Measurements from ENCODE around the gene TCOF1.
A peak's percentile ranks its signal among the peaks of the same experiment; 100 is the strongest.

Gene TCOF1

GRCh38 chr5:150395688-150395975, 38.1 kb downstream of the TCOF1 start:
- intact Hi-C loops (cut with micrococcal nuclease): loop anchor here (5.0 kb wide), 1 partner anchor 42 kb away; no protein-coding TSS in a partner anchor
- Mint-ChIP-seq H3K27me3 (no peaks in the 10 kb centered on the region), H3K4me1 (ENCODE audit: low read depth) (peaks cover 32% of the 10 kb centered on the region), H3K9me3 (no peaks in the 10 kb centered on the region), H3K36me3 (ENCODE audit: low read depth) (peaks cover 97% of the 10 kb centered on the region), H3K27ac (no peak overlapping the region), H3K4me3 (no peak overlapping the region)

DNA sequence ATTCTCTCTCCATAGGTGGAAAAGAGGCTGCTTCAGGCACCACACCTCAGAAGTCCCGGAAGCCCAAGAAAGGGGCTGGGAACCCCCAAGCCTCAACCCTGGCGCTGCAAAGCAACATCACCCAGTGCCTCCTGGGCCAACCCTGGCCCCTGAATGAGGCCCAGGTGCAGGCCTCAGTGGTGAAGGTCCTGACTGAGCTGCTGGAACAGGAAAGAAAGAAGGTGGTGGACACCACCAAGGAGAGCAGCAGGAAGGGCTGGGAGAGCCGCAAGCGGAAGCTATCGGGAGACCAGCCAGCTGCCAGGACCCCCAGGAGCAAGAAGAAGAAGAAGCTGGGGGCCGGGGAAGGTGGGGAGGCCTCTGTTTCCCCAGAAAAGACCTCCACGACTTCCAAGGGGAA, 38.8 kb downstream of the TCOF1 start:
- H3K9me3 Mint-ChIP-seq: no peaks in the 10 kb centered on the region

GRCh38 chr5:150397146-150397781, 39.8 kb downstream of the TCOF1 start:
- H3K4me3 Mint-ChIP-seq: no peak overlapping the region
- H3K27me3 Mint-ChIP-seq: no peaks in the 10 kb centered on the region
- peaks cover 97% of the 10 kb centered on the region for H3K36me3 Mint-ChIP-seq (ENCODE audit: low read depth)
- H3K27ac Mint-ChIP-seq: peak overlapping the region; percentile 99
- intact Hi-C loops (cut with micrococcal nuclease): loop anchor here (5.0 kb wide), 1 partner anchor 40 kb away; no protein-coding TSS in a partner anchor
- H3K4me1 Mint-ChIP-seq (ENCODE audit: low read depth): peaks cover 42% of the 10 kb centered on the region
- no peaks in the 10 kb centered on the region for H3K9me3 Mint-ChIP-seq

More for the DNA sequence above, 38.8 kb downstream of the TCOF1 start:
- peaks cover 34% of the 10 kb centered on the region for H3K4me1 Mint-ChIP-seq (ENCODE audit: low read depth)
- H3K27me3 Mint-ChIP-seq: no peaks in the 10 kb centered on the region
- intact Hi-C loops (cut with micrococcal nuclease): loop anchor here (5.0 kb wide), 1 partner anchor 41 kb away; no protein-coding TSS in a partner anchor
- H3K27ac Mint-ChIP-seq: peak overlapping the region; percentile 19
- H3K36me3 Mint-ChIP-seq (ENCODE audit: low read depth): peaks cover 97% of the 10 kb centered on the region
- no peak overlapping the region for H3K4me3 Mint-ChIP-seq

- intact Hi-C loops (cut with micrococcal nuclease): loop anchor here (5.0 kb wide), 1 partner anchor 39 kb away; no protein-coding TSS in a partner anchor
- H3K9me3 Mint-ChIP-seq: no peaks in the 10 kb centered on the region
- no peaks in the 10 kb centered on the region for H3K27me3 Mint-ChIP-seq
- peak overlapping the region; percentile 99 for H3K27ac Mint-ChIP-seq
- H3K4me3 Mint-ChIP-seq: no peak overlapping the region
- H3K36me3 Mint-ChIP-seq (ENCODE audit: low read depth): peaks cover 97% of the 10 kb centered on the region
- peaks cover 49% of the 10 kb centered on the region for H3K4me1 Mint-ChIP-seq (ENCODE audit: low read depth)
Measured at GRCh38 chr5:150397782-150398721, 40.6 kb downstream of the TCOF1 start.

DNA sequence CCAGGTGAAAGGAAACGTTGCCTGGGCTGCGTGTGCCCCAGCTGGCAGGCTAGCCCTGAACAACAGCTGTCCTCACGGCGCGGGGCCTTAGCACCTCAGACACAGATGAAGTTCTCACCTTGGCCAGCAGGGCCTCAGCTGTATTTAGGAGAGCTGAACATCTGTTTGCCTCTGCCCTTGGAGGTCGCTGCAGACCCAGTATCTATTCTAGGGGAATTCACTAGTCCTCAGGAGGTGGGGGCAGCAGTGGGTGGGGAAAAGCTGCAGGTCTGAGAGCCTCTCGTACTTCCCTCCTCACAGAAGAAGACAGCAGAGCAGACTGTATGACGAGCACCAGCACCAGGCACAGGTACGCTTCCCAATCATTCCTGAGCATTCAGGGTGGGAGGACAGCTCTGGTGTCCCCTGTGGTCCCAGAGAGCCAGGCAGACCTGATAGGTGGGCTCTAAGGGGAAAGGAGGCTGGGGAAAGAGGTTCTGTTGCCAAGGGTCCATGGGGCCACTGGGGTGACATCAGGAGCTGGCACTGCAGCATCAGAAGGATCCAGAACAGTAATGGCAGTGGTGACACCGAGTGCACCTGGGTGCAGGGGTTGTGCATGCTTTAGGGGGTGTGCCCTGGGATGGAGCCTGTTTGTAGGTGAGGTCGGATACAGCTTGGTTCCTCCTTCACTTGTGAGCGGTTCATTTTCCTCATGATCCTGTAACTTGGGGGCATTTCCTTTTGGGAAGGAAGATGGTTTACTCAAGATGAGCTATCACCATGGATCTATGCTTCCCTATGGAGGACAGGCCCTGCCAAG, 41.4 kb downstream of the TCOF1 start:
- Mint-ChIP-seq H3K27me3 (no peaks in the 10 kb centered on the region), H3K9me3 (no peaks in the 10 kb centered on the region), H3K27ac (peak overlapping the region; percentile 99), H3K36me3 (ENCODE audit: low read depth) (peaks cover 97% of the 10 kb centered on the region), H3K4me3 (no peak overlapping the region), H3K4me1 (ENCODE audit: low read depth) (peaks cover 49% of the 10 kb centered on the region)
- intact Hi-C loops (cut with micrococcal nuclease): loop anchor here (5.0 kb wide), 1 partner anchor 38 kb away; no protein-coding TSS in a partner anchor

- intact Hi-C loops (cut with micrococcal nuclease): loop anchor here (5.0 kb wide), 1 partner anchor 38 kb away; no protein-coding TSS in a partner anchor
- H3K4me3 Mint-ChIP-seq: no peak overlapping the region
- no peaks in the 10 kb centered on the region for H3K9me3 Mint-ChIP-seq
- peaks cover 49% of the 10 kb centered on the region for H3K4me1 Mint-ChIP-seq (ENCODE audit: low read depth)
- H3K27ac Mint-ChIP-seq: peak overlapping the region; percentile 99
- H3K27me3 Mint-ChIP-seq: no peaks in the 10 kb centered on the region
- peaks cover 97% of the 10 kb centered on the region for H3K36me3 Mint-ChIP-seq (ENCODE audit: low read depth)
Measured at GRCh38 chr5:150399524-150400211, 42.2 kb downstream of the TCOF1 start.

- intact Hi-C loops (cut with micrococcal nuclease): no loop called here
- no peaks in the 10 kb centered on the region for H3K9me3 Mint-ChIP-seq
- no peak overlapping the region for H3K4me3 Mint-ChIP-seq
- H3K36me3 Mint-ChIP-seq (ENCODE audit: low read depth): peaks cover 97% of the 10 kb centered on the region
- no peaks in the 10 kb centered on the region for H3K27me3 Mint-ChIP-seq
- H3K4me1 Mint-ChIP-seq (ENCODE audit: low read depth): peaks cover 55% of the 10 kb centered on the region
- H3K27ac Mint-ChIP-seq: peak overlapping the region; percentile 99
Measured at GRCh38 chr5:150400316-150401075, 43.0 kb downstream of the TCOF1 start.

DNA sequence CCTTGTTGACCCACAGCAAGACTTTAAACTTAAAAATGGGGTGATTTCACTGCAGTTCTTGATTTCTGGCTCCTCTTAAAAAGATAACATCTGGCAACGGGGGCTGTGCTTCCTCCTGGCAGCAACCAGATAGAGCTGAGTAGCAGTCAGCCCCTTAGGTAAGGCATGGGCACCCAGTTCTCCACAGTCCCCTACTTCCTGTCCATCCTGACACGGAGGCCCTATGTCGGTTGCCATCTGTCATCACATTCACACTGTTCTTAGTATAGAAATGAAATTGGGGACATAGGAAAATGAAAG, 43.5 kb downstream of the TCOF1 start:
- peaks cover 97% of the 10 kb centered on the region for H3K36me3 Mint-ChIP-seq (ENCODE audit: low read depth)
- no peak overlapping the region for H3K4me3 Mint-ChIP-seq
- H3K9me3 Mint-ChIP-seq: no peaks in the 10 kb centered on the region
- intact Hi-C loops (cut with micrococcal nuclease): no loop called here
- H3K27ac Mint-ChIP-seq: peak overlapping the region; percentile 99
- H3K4me1 Mint-ChIP-seq (ENCODE audit: low read depth): peaks cover 59% of the 10 kb centered on the region
- H3K27me3 Mint-ChIP-seq: no peaks in the 10 kb centered on the region

DNA sequence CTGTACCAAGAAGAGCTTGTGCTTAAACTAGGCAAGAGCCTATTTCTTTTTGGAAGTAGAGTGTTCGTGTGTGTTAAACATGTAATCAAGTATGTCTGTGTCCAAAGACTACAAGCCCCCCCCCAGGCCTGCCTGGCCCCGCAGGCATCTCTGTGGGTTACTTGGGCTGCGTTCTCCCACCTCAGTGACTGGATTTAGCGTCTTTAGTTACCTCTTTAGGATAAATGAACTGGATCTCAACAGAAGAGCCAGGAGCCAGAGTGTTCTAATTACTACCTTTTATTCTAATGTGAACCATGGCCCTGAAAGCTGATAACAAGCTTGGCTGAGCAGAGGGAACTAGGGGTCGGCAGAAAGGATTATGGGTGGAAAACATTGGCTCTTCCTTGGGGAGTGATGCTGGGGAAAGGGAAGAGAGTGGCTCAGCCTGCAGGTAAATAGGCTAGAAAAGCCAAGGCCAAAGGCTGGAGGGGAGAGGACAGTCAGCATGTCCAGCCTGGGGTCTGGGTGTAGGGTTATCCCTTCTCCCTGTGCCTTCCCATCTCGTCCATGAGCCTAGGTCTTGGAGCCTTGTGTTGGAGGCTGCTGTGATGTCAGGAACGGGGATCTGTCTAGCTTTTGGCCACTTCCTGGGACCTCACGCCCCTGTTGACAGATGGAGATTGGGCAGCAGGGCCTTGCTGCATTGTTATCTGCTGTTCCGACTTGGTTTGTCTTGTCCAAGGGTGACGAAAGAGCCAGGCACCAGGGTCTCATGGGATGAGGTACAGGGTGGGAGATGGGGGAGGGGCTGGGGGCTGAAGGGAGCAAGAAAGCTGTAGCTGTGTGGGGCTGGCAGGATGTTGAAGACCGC, 44.1 kb downstream of the TCOF1 start:
- no peaks in the 10 kb centered on the region for H3K9me3 Mint-ChIP-seq
- H3K27ac Mint-ChIP-seq: peak overlapping the region; percentile 99
- H3K4me3 Mint-ChIP-seq: no peak overlapping the region
- peaks cover 97% of the 10 kb centered on the region for H3K36me3 Mint-ChIP-seq (ENCODE audit: low read depth)
- intact Hi-C loops (cut with micrococcal nuclease): no loop called here
- no peaks in the 10 kb centered on the region for H3K27me3 Mint-ChIP-seq
- H3K4me1 Mint-ChIP-seq (ENCODE audit: low read depth): peaks cover 59% of the 10 kb centered on the region

GRCh38 chr5:150402229-150402773, 44.8 kb downstream of the TCOF1 start:
- intact Hi-C loops (cut with micrococcal nuclease): no loop called here
- Mint-ChIP-seq H3K4me1 (ENCODE audit: low read depth) (peaks cover 65% of the 10 kb centered on the region), H3K36me3 (ENCODE audit: low read depth) (peaks cover 97% of the 10 kb centered on the region), H3K4me3 (peak overlapping the region; percentile 50), H3K9me3 (no peaks in the 10 kb centered on the region), H3K27me3 (no peaks in the 10 kb centered on the region), H3K27ac (peak overlapping the region; percentile 99)

- intact Hi-C loops (cut with micrococcal nuclease): no loop called here
- peak overlapping the region; percentile 99 for H3K27ac Mint-ChIP-seq
Measured at GRCh38 chr5:150402901-150403342, 45.4 kb downstream of the TCOF1 start.

DNA sequence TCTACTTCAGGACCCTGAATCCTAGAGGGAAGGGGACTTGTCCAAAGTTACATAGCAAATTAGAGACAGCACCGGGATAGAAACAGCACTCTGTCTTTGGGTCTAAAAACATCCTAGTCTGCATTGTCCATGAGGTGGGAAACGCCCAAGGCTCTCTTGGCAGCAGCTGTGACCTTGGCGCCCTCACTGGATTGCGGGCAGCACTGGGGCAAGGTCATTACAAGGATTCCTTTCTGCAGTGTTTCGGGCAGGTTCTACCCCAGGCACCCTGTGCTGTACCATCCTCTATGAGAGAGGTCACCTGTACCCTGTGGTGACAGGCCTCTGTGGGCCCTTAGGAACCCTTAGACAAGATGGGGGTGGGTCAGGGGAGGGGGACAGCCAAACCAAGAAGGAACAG, 46.6 kb downstream of the TCOF1 start:
- intact Hi-C loops (cut with micrococcal nuclease): no loop called here
- H3K4me3 Mint-ChIP-seq: no peak overlapping the region
- peaks cover 99% of the 10 kb centered on the region for H3K36me3 Mint-ChIP-seq (ENCODE audit: low read depth)
- no peaks in the 10 kb centered on the region for H3K9me3 Mint-ChIP-seq
- H3K4me1 Mint-ChIP-seq (ENCODE audit: low read depth): peaks cover 69% of the 10 kb centered on the region
- H3K27me3 Mint-ChIP-seq: no peaks in the 10 kb centered on the region
- H3K27ac Mint-ChIP-seq: peak overlapping the region; percentile 99

More at GRCh38 chr5:150402901-150403342, 45.4 kb downstream of the TCOF1 start:
- Mint-ChIP-seq H3K36me3 (ENCODE audit: low read depth) (peaks cover 99% of the 10 kb centered on the region), H3K4me1 (ENCODE audit: low read depth) (peaks cover 67% of the 10 kb centered on the region), H3K4me3 (peak overlapping the region; percentile 50), H3K9me3 (no peaks in the 10 kb centered on the region), H3K27me3 (no peaks in the 10 kb centered on the region)

Measured in dendritic cell treated with granulocyte-macrophage colony-stimulating factor and Interleukin-4, amounts not matched to agents 40 ng/mL and 50 ng/mL, for 4 days (primary cell).